Astrocyte of the spinal cord (primary cell): Measurements from ENCODE around the gene KPNA4.

Experiments used
- DNase-seq: peaks from one replicate; pipeline ENCODE4 v3.0.0; 2011; ENCODE audit warnings: low read depth, low spot score
- H3K4me3 ChIP-seq: 2 replicates; pipeline ENCODE4 v1.5.1; 2011; ENCODE audit warnings: low read depth, mild to moderate bottlenecking, low read length, moderate library complexity
- in situ Hi-C: cut with HindIII; loops from 2 replicates; pipeline ENCODE4 v1.10.0; 2017; ENCODE audit warnings: low sequenced_read_pairs
- TF ChIP-seq, protein P1 (sequence below): IDR thresholded peaks from 2 replicates; pipeline ENCODE4 v1.5.1; 2012; ENCODE audit warnings: low read depth, mild to moderate bottlenecking, low read length, inconsistent platforms

The KPNA4 gene

GRCh38 chr3:160553827-160554226 lies 11.5 kb downstream of the KPNA4 start:
- in situ Hi-C loops = no loop called here
- TF ChIP-seq, protein P1, sequence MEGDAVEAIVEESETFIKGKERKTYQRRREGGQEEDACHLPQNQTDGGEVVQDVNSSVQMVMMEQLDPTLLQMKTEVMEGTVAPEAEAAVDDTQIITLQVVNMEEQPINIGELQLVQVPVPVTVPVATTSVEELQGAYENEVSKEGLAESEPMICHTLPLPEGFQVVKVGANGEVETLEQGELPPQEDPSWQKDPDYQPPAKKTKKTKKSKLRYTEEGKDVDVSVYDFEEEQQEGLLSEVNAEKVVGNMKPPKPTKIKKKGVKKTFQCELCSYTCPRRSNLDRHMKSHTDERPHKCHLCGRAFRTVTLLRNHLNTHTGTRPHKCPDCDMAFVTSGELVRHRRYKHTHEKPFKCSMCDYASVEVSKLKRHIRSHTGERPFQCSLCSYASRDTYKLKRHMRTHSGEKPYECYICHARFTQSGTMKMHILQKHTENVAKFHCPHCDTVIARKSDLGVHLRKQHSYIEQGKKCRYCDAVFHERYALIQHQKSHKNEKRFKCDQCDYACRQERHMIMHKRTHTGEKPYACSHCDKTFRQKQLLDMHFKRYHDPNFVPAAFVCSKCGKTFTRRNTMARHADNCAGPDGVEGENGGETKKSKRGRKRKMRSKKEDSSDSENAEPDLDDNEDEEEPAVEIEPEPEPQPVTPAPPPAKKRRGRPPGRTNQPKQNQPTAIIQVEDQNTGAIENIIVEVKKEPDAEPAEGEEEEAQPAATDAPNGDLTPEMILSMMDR = no peak
- no peak for DNase-seq

GRCh38 chr3:160546727-160547126 lies 18.6 kb downstream of the KPNA4 start:
- no peak overlapping the region for H3K4me3 ChIP-seq
- DNase-seq = no peak
- TF ChIP-seq, protein P1 = no peak
- in situ Hi-C loops = no loop called here

More at GRCh38 chr3:160553827-160554226, 11.5 kb downstream of the KPNA4 start:
- H3K4me3 ChIP-seq = no peak overlapping the region

GRCh38 chr3:160545504-160545871 lies 19.9 kb downstream of the KPNA4 start:
- in situ Hi-C loops = no loop called here
- TF ChIP-seq, protein P1 = no peak
- DNase-seq = no peak
- no peak overlapping the region for H3K4me3 ChIP-seq

GRCh38 chr3:160544844-160545503 lies 20.4 kb downstream of the KPNA4 start:
- in situ Hi-C loops = no loop called here
- TF ChIP-seq, protein P1 = no peak
- H3K4me3 ChIP-seq = no peak overlapping the region
- DNase-seq = peak; percentile 27

GRCh38 chr3:160540551-160540950 lies 24.8 kb downstream of the KPNA4 start:
- TF ChIP-seq, protein P1 = no peak
- no peak overlapping the region for H3K4me3 ChIP-seq
- in situ Hi-C loops = no loop called here
- DNase-seq = no peak

DNA sequence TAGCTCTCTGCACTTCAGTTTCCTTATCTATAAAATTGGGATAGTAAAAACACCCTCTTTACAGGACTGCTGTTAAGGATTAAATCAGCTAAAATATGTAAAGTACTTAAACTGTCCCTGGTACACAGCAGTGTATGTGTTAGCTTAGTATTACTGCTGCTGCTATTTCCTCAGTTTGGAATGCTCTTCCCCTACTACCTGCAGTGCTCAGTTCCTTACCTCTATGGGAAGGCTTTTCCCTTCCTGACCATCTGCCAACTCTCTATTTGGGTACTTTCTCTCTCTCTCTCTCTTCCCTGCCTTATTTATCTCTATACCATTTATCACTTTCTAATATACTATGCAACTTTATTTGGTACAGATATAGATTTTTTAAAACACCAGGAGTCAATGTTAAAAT lies 26.5 kb downstream of the KPNA4 start:
- in situ Hi-C loops = no loop called here
- no peak for DNase-seq
- TF ChIP-seq, protein P1 = no peak
- no peak overlapping the region for H3K4me3 ChIP-seq
